Panc1 (cell line): ENCODE measurements around the gene FGR. TPM values are rescaled to one million over a fixed set of nuclear protein-coding genes. Genes with fewer than 3 reads are reported as not detected.

ENCODE experiments used
- ATAC-seq: fragments of 200-7000 bp; cut with Tn5 transposase; 2 replicates; pipeline ENCODE4 v1.9.1; 2020; ENCODE audit warnings: mild to moderate bottlenecking, moderate library complexity
- BruUV-seq: library from RNA; stranded (reverse); fragments of 400-500 nt; replicated peaks from 2 replicates; lab custom pipeline; 2021; lab: Mats Ljungman, UMichigan
- CTCF ChIA-PET: fragments of 300-600 bp; sonication (Branson Sonifier 250); formaldehyde crosslinking; loops from one replicate; lab custom pipeline; 2022; ENCODE audit warnings: antibody characterized with exemption; lab: Charles Lee
- POLR2A ChIA-PET: fragments of 300-600 bp; sonication (Branson Sonifier 250); formaldehyde crosslinking; loops from one replicate; lab custom pipeline; 2022; ENCODE audit warnings: antibody characterized with exemption; lab: Charles Lee
- DNase-seq: peaks from one replicate; pipeline ENCODE4 v3.0.0-alpha.2; 2010; ENCODE audit warnings: low read depth, low spot score
- H3K27ac ChIP-seq: 2 replicates; pipeline ENCODE4 v1.5.1; 2011; ENCODE audit warnings: mild to moderate bottlenecking, low read length, inconsistent platforms
- H3K27me3 ChIP-seq: fragments of 200-500 bp; sonication (Bioruptor generic); 2 replicates; pipeline ENCODE4 v1.6.0; 2014; ENCODE audit warnings: low read length, inconsistent platforms; ENCODE audit not compliant: control insufficient read depth, insufficient read depth
- H3K36me3 ChIP-seq: fragments of 200-500 bp; sonication (Bioruptor generic); 2 replicates; pipeline ENCODE4 v1.5.1; 2014; ENCODE audit warnings: inconsistent platforms, mild to moderate bottlenecking, low read length, moderate library complexity; ENCODE audit not compliant: control insufficient read depth, insufficient read depth
- H3K4me1 ChIP-seq: 2 replicates; pipeline ENCODE4 v1.5.1; 2011; ENCODE audit warnings: inconsistent platforms, mild to moderate bottlenecking, low read length, moderate library complexity; ENCODE audit not compliant: control insufficient read depth, insufficient read depth
- H3K4me3 ChIP-seq, 2 experiments: 2 replicates each; pipeline ENCODE4 v1.5.1; 2011 to 2012; ENCODE audit warnings: low read depth in 2 of 2, low read length in 2 of 2, mild to moderate bottlenecking in 2 of 2, inconsistent platforms in 1 of 2, moderate library complexity in 1 of 2
- H3K9me3 ChIP-seq: fragments of 200-500 bp; sonication (Bioruptor generic); 2 replicates; pipeline ENCODE4 v1.5.1; 2014; ENCODE audit warnings: low read depth, mild to moderate bottlenecking, inconsistent platforms, low read length, moderate library complexity; ENCODE audit not compliant: control insufficient read depth, insufficient read depth
- CTCF ChIP-seq: fragments of 450-650 bp; IDR thresholded peaks from 2 replicates; pipeline ENCODE4 v1.5.1; 2017; ENCODE audit warnings: mild to moderate bottlenecking
- POLR2AphosphoS5 ChIP-seq: IDR thresholded peaks from 2 replicates; pipeline ENCODE4 v1.6.1; 2012; ENCODE audit warnings: mild to moderate bottlenecking, low read depth, low read length, moderate library complexity
- REST ChIP-seq, 2 experiments: IDR thresholded peaks; 2 replicates each; pipeline ENCODE4 v1.6.1; 2011 to 2012; ENCODE audit warnings: low read depth in 2 of 2, control low read depth in 1 of 2, low read length in 1 of 2, mild to moderate bottlenecking in 1 of 2, moderate library complexity in 1 of 2; ENCODE audit not compliant: insufficient read depth in 1 of 2
- SIN3A ChIP-seq: IDR thresholded peaks from 2 replicates; pipeline ENCODE4 v1.6.1; 2012; ENCODE audit warnings: low read depth, mild to moderate bottlenecking, low read length, moderate library complexity, borderline replicate concordance; ENCODE audit not compliant: insufficient read depth
- TCF7L2 ChIP-seq: IDR thresholded peaks from 2 replicates; pipeline ENCODE4 v1.6.1; 2011; ENCODE audit warnings: mild to moderate bottlenecking, low read depth, low read length, inconsistent platforms
- in situ Hi-C: cut with HindIII; loops from 2 replicates; pipeline ENCODE4 v1.10.0; 2016; ENCODE audit warnings: low sequenced_read_pairs, low pct_unique_long_range_greater_than_20kb
- intact Hi-C: fragments of 100-400 bp; cut with micrococcal nuclease; formaldehyde crosslinking; loops from one replicate; pipeline ENCODE4 v1.10.0; 2022; ENCODE audit not compliant: unreplicated experiment
- total RNA-seq: library from RNA; stranded (reverse); gene quantifications from one replicate; pipeline ENCODE4 v1.2.1, GENCODE V29; 2021; ENCODE audit not compliant: unreplicated experiment

Gene FGR
- total RNA-seq, 1 experiment from 2014 or later = 0.18 TPM

- peaks cover 89% of the 10 kb centered on the region for H3K4me1 ChIP-seq
- no peak for TF ChIP-seq TCF7L2
- TF ChIP-seq SIN3A = no peak
- TF ChIP-seq POLR2AphosphoS5 = no peak
- no peak for TF ChIP-seq REST (IDR thresholded peaks at IDR 0.05; ENCODE audit: insufficient read depth in 1 of 2, low read depth in 2 of 2, low read length in 1 of 2)
- no peak for TF ChIP-seq CTCF
- intact Hi-C loops (no loop called here), in situ Hi-C loops (no loop called here)
- no peaks in the 10 kb centered on the region for H3K9me3 ChIP-seq
- no peaks in the 10 kb centered on the region for H3K27me3 ChIP-seq
- peak overlapping the region; percentile 18 for H3K27ac ChIP-seq
- BruUV-seq = TSS peak; percentile 21
- DNase-seq (no peak), ATAC-seq (peak; percentile 5; the same call in 1 of the 2 replicates)
- H3K36me3 ChIP-seq = no peaks in the 10 kb centered on the region
- POLR2A ChIA-PET = interaction anchor here (0.5 to 0.7 kb wide), 2 partner anchors 20 to 150 kb away, joined by 3 read pairs; no protein-coding TSS in a partner anchor
- H3K4me3 ChIP-seq = no peak overlapping the region
- CTCF ChIA-PET = interaction anchor here (0.7 to 1.6 kb wide), 3 partner anchors 10 to 51 kb away, joined by 3 to 11 read pairs (median 4); no protein-coding TSS in a partner anchor
These were observed 40.1 kb downstream of the FGR start for GRCh38 chr1:27594564-27595510.

- intact Hi-C loops = no loop called here
- no peak for DNase-seq
- H3K27me3 ChIP-seq = no peaks in the 10 kb centered on the region
- ATAC-seq = no peak
- ChIA-PET CTCF (no interaction called here), POLR2A (interaction anchor here (0.5 kb wide), 1 partner anchor 19 kb away, joined by 3 read pairs; no protein-coding TSS in a partner anchor)
- TF ChIP-seq SIN3A (no peak), POLR2AphosphoS5 (no peak), TCF7L2 (no peak), CTCF (no peak), REST (IDR thresholded peaks at IDR 0.05; ENCODE audit: insufficient read depth in 1 of 2, low read depth in 2 of 2, low read length in 1 of 2) (no peak)
- no peaks in the 10 kb centered on the region for H3K9me3 ChIP-seq
- H3K27ac ChIP-seq = peak overlapping the region; percentile 37; the same call in 1 of the 2 replicates
- in situ Hi-C loops = no loop called here
- no peak overlapping the region for H3K4me3 ChIP-seq
- BruUV-seq = no TSS peak
- peaks cover 89% of the 10 kb centered on the region for H3K4me1 ChIP-seq
- H3K36me3 ChIP-seq = no peaks in the 10 kb centered on the region
These were observed 41.1 kb downstream of the FGR start for GRCh38 chr1:27593678-27594563.
